Left lung (tissue), 10 donors: ENCODE measurements around the gene DPYD. TPM values are rescaled to one million over a fixed set of nuclear protein-coding genes. Genes with fewer than 3 reads are reported as not detected.

Source experiments
- ATAC-seq: fragments of 200-7000 bp; cut with Tn5 transposase; one replicate; pipeline ENCODE4 v1.9.1; 2020; ENCODE audit warnings: moderate library complexity
- DNase-seq, 4 donors: peaks; one replicate each; pipeline ENCODE4 v3.0.0-alpha.2; 2013 to 2020
- H3K27ac ChIP-seq, 2 donors: fragments of 200-600 bp; sonication (generic) in 1 of 2; one replicate each; pipeline versions ENCODE4 v1.5.0 to v1.8.0; 2020 to 2021
- H3K27me3 ChIP-seq, 2 donors: fragments of 200-600 bp; sonication (generic) in 1 of 2; one replicate each; pipeline versions ENCODE4 v1.5.0 to v1.8.0; 2020 to 2021
- H3K36me3 ChIP-seq, 2 donors: fragments of 200-600 bp; sonication (generic) in 1 of 2; one replicate each; pipeline versions ENCODE4 v1.5.0 to v1.8.0; 2020 to 2021
- H3K4me1 ChIP-seq, 2 donors: fragments of 200-600 bp; one replicate each; pipeline ENCODE4 v1.8.0; 2021
- H3K4me3 ChIP-seq, 2 donors: fragments of 200-600 bp; sonication (generic) in 1 of 2; one replicate each; pipeline versions ENCODE4 v1.5.0 to v1.8.0; 2020 to 2021; ENCODE audit warnings: mild to moderate bottlenecking in 1 of 2
- H3K9me3 ChIP-seq, 2 donors: fragments of 200-600 bp; sonication (generic) in 1 of 2; one replicate each; pipeline versions ENCODE4 v1.5.0 to v1.8.0; 2020 to 2021
- intact Hi-C, 2 donors: fragments of 100-400 bp; cut with DNase I; formaldehyde crosslinking; loops; one replicate each; pipeline versions ENCODE4 v1.11.2 to v1.14.2; 2022
- polyA plus RNA-seq, 6 donors: library from polyadenylated mRNA; unstranded; fragments of 120-200 nt; gene quantifications; one replicate each; pipeline ENCODE4 v1.2.1, GENCODE V29; 2013; ENCODE audit not compliant: insufficient read length in 6 of 6
- total RNA-seq, 2 donors: library from RNA; stranded (reverse); fragmentation: NEBNext Ultra II Directional; extraction: Animal tissue kit (Norgen Biotek cat#: 25700); gene quantifications; one replicate each; pipeline ENCODE4 v1.2.1, GENCODE V29; 2021
- TF ChIP-seq, protein P1 (sequence below), 2 donors: fragments of 200-600 bp; sonication (generic) in 1 of 2; IDR thresholded peaks; one replicate each; pipeline versions ENCODE4 v1.5.0 to v1.8.0; 2021; ENCODE audit warnings: antibody characterized with exemption in 2 of 2
- donor health status: DM: no; HTN: yes; CAD: no.
- donor health status: DM: no; HTN: no; CAD: no.

Gene DPYD
- total and polyA plus RNA-seq, 8 donors, result 21.4 to 106 (median 26.1) TPM

DNA sequence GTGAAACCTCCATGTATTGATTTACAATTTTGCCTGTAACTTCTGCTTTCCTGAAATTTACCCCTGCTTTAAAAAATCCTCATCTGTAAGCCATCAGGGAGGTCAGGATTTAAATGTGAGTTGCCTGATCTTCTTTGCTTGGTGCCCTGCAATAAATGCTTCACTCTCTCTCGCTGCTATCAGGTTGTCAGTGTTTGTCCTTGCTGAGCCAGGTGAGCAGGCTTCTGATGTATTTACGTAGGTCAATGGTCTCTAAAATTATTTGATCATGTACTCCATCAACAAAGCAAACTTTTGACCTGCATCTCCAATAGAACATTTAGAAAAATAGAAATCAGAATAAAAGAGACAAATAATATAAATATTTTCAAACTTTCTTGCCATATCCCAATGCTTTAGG is 453.4 kb downstream of the DPYD start:
- Histone ChIP-seq H3K36me3 (peaks cover 0 to 17% of the 10 kb centered on the region in 2 donors), H3K27ac (no peak overlapping the region), H3K4me3 (no peak overlapping the region), H3K27me3 (no peaks in the 10 kb centered on the region), H3K4me1 (no peaks in the 10 kb centered on the region), H3K9me3 (no peaks in the 10 kb centered on the region)
- TF ChIP-seq, protein P1, sequence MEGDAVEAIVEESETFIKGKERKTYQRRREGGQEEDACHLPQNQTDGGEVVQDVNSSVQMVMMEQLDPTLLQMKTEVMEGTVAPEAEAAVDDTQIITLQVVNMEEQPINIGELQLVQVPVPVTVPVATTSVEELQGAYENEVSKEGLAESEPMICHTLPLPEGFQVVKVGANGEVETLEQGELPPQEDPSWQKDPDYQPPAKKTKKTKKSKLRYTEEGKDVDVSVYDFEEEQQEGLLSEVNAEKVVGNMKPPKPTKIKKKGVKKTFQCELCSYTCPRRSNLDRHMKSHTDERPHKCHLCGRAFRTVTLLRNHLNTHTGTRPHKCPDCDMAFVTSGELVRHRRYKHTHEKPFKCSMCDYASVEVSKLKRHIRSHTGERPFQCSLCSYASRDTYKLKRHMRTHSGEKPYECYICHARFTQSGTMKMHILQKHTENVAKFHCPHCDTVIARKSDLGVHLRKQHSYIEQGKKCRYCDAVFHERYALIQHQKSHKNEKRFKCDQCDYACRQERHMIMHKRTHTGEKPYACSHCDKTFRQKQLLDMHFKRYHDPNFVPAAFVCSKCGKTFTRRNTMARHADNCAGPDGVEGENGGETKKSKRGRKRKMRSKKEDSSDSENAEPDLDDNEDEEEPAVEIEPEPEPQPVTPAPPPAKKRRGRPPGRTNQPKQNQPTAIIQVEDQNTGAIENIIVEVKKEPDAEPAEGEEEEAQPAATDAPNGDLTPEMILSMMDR (IDR thresholded peaks at IDR 0.05), result no peak
- DNase-seq (no peak), ATAC-seq (no peak)
- intact Hi-C loops, result no loop called here

DNA sequence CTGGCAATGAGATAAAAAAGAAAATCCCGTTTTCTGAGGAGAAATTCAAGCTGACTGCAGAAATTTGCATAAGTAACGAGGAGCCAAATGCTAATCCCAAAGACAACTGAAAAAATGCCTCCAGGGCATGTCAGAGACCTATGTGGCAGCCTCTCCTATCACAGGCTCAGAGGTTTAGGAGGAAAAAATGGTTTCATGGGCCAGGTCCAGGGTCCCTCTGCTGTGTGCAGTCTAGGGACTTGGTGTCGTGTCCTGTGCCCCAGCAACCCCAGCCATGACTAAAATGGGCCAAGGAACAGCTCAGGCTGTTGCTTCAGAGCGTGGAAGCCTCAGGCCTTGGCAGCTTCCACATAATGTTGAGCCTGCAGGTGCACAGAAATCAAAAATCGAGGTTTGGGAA is 456.5 kb downstream of the DPYD start:
- DNase-seq (no peak), ATAC-seq (no peak)
- Histone ChIP-seq H3K4me3 (no peak overlapping the region), H3K27ac (no peak overlapping the region), H3K9me3 (no peaks in the 10 kb centered on the region), H3K4me1 (no peaks in the 10 kb centered on the region), H3K27me3 (no peaks in the 10 kb centered on the region), H3K36me3 (peaks cover 0 to 26% of the 10 kb centered on the region in 2 donors)
- intact Hi-C loops, result no loop called here
- TF ChIP-seq, protein P1 (IDR thresholded peaks at IDR 0.05), result no peak

DNA sequence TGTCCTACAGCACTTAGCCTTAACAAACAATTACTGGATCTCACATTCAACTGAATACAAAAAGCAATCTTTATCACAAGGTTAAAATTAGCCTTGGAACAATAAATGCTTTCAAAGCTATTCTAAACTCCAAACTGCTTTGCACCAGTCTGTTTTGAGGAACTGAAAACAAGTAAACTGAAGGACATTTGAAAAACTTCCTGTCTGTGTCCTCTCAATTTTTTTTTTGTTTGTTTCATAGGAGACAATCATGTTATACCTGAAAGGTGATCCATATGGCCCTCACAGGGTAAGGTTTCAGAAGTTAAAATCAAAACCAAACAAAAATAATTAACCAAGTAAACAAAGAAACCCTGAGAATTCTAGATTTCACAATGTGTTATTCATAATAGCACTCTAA is 459.1 kb downstream of the DPYD start:
- peaks cover 0 to 26% of the 10 kb centered on the region in 2 donors for H3K36me3 ChIP-seq
- TF ChIP-seq, protein P1 (IDR thresholded peaks at IDR 0.05), result no peak
- intact Hi-C loops, result no loop called here
- no peak overlapping the region for H3K27ac ChIP-seq
- H3K27me3 ChIP-seq, result no peaks in the 10 kb centered on the region
- DNase-seq (peak in 1 of 4 donors; percentile 3), ATAC-seq (peak; percentile 32)
- H3K4me3 ChIP-seq, result no peak overlapping the region
- H3K9me3 ChIP-seq, result no peaks in the 10 kb centered on the region
- H3K4me1 ChIP-seq, result no peaks in the 10 kb centered on the region

DNA sequence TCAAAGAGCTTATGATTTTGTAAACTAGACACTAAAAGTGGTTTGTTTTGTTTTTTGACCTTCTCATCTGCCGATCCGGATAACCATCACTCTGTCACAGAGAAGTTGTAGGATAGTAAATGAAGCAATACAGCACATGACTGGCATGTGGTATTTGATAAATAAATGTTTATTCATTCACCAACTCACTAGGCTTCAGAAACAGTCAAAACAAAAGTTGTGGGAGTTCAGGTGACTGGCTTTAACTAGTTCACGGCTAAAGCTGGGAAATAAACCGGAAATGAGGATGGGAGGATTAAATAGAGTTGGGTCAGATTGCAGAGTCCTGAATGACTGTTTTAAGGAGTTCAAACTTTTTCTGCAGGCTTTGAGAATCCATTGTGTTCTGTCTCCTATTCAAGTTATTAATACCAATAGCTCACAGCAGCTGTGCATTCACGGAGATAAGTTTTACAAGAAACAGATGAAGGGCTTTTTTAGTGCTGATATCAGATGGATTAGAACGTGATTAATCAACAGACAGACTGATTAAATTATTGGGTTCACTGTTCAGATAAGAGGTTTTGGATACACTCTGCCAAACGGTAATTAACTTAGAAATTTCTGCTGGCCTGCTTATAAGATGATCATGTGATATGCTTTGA is 463.3 kb downstream of the DPYD start:
- H3K4me1 ChIP-seq, result no peaks in the 10 kb centered on the region
- intact Hi-C loops, result no loop called here
- ATAC-seq, result no peak

DNA sequence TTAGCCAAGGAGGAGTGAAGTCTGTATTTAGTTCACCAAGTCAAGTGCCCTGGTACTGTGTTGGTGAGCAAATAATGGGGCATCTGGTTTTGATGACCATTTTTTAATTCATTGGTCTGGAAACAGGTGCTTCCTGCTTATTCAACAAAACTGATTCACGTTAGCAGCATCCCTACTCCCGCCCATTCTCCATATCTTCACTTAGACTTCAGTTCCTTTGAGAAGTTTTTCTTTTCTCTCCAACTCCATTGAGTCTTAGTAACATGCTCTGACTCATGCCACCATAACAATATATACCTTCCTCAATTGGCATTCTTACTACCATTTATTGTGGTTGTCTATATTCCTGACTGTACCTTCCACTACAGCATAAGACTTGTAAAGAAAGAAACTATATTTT is 468.9 kb downstream of the DPYD start:
- DNase-seq (no peak), ATAC-seq (peak; percentile 18)
- Histone ChIP-seq H3K27ac (no peak overlapping the region), H3K4me1 (no peaks in the 10 kb centered on the region), H3K27me3 (no peaks in the 10 kb centered on the region), H3K4me3 (no peak overlapping the region), H3K36me3 (peaks cover 0 to 20% of the 10 kb centered on the region in 2 donors), H3K9me3 (no peaks in the 10 kb centered on the region)
- TF ChIP-seq, protein P1 (IDR thresholded peaks at IDR 0.05), result no peak
- intact Hi-C loops, result no loop called here

More for the DNA sequence above, 463.3 kb downstream of the DPYD start:
- no peak for DNase-seq
- no peak overlapping the region for H3K27ac ChIP-seq
- H3K27me3 ChIP-seq, result no peaks in the 10 kb centered on the region
- TF ChIP-seq, protein P1 (IDR thresholded peaks at IDR 0.05), result no peak
- peaks cover 0 to 9% of the 10 kb centered on the region in 2 donors for H3K36me3 ChIP-seq
- no peaks in the 10 kb centered on the region for H3K9me3 ChIP-seq
- no peak overlapping the region for H3K4me3 ChIP-seq
